Measurements from ENCODE around the gene TMEM250. TPM values are rescaled to one million over a fixed set of nuclear protein-coding genes. Genes with fewer than 3 reads are reported as not detected.

TMEM250 gene
- total RNA-seq, 1 donor from 2014 or later = 51.4 TPM

- intact Hi-C loops (cut with micrococcal nuclease) = no loop called here
Measured at GRCh38 chr9:136133191-136133958, 14.7 kb upstream of the TMEM250 start.

DNA sequence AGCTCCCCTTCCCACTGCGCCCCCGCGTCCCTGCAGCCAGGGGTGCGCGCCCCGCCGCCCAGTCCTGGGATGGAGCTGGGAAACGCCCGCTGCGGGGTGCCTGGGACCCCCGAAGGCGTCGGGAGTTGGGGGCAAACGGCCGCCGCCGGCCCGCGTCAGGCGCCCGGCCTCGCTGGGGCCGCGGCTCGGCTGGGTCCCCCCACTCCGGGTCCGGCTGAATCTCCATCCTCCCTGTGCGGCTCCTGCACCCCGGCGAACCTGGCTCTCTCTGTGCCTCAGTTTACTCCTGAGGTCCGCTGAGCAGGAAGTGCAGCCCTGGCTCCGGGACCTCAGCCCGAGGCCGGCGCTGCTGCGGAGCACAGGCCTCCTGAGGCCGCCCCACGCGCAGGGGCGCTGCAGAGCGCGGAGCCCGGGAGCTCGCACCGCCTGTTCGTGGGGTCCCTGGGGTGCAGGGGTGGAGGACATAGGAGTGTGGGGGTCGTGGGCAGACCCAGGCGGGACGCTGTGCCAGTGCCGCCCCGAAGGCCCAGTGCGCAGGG is 13.9 kb upstream of the TMEM250 start:
- intact Hi-C loops (cut with micrococcal nuclease) = no loop called here

DNA sequence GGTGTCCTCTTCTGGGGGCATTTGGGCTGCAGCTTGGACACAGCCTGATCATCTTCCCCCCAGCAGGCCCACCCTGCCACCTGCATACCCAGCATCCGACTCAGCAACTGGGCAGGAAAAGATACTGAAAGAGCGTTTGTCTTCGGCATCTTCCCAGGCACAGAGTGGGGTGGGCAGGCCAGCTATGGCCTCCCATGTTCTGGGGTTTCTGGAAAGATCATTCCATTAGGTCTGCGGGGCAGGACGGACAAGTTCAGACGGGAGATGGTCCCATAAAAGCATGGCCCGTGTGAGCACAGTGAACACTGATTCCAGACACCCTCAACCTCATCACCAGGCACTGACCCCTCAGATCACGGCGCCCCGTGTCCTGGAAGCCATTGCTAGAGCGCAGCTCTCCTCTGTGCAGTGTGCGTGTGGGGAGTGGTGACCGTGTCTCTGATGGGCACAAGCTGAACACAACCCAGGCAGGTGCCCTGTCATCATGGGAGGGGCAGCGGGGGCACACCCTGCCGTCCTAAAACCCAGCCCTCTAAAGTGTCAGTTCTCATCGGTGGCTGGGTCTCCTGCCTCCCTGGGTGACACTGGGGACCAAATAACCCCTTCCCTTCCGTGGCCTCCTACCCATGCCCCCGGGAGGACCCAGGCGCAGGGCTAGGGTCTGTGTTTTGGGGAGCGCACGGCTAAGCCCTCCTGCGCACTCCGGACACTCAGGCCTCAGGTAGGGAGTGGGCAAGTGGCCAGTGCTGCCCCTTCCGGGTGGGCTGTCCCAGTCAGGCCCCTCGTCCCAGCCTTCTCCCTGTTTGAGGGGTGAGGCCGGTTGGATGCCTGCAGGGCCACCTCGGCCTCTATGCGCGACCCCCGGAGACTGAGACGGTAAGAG is 13.2 kb upstream of the TMEM250 start:
- intact Hi-C loops (cut with micrococcal nuclease) = no loop called here

DNA sequence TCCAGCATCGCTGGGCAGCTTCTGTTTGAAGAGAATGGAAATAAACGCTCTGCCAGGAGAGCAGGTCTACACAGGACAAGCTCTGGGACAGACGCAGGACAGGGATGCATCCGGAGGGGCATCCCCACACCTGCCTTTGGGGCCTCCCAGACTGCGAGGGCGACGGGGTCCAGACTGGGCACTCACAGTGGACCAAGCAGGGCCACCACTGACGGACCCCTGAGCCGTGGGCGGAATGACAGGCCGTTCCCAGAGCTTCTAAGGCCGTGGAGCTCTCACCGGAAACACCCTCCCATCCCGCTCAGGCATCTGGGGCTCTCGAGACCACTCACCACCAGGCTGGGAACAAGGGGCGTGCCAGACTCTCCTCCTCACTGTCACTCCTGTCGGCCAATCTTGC is 10.5 kb upstream of the TMEM250 start:
- intact Hi-C loops (cut with micrococcal nuclease) = no loop called here

DNA sequence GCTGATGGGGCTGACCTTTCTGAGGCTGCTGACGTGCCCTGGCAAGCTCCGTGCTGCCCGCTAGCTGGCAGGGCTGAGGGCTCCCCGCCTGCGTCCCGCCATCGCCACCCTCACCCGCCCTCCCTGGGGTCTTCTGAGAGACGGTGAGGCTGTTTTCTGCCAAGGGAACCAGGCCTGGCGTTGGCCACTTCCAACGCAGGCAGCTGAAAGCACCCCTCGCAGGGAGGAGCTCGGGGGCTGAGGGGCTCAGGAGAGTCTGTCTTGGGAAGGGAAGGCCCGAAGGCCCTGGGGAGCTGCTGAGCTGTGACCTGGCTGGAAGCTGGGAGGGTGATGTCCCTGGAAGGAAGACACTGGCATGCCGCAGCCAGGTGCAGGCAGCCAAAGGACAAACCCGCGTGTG is 9.8 kb upstream of the TMEM250 start:
- intact Hi-C loops (cut with micrococcal nuclease) = no loop called here

GRCh38 chr9:136127313-136127712 is 8.6 kb upstream of the TMEM250 start:
- intact Hi-C loops (cut with micrococcal nuclease) = no loop called here

GRCh38 chr9:136124976-136125692 is 6.5 kb upstream of the TMEM250 start:
- intact Hi-C loops (cut with micrococcal nuclease) = no loop called here

GRCh38 chr9:136122425-136123383 is 4.0 kb upstream of the TMEM250 start:
- intact Hi-C loops (cut with micrococcal nuclease) = loop anchor here (1.0 kb wide), 3 partner anchors 33 to 258 kb away; no protein-coding TSS in a partner anchor

- intact Hi-C loops (cut with micrococcal nuclease) = no loop called here
Measured at GRCh38 chr9:136121801-136122200, 3.1 kb upstream of the TMEM250 start.

DNA sequence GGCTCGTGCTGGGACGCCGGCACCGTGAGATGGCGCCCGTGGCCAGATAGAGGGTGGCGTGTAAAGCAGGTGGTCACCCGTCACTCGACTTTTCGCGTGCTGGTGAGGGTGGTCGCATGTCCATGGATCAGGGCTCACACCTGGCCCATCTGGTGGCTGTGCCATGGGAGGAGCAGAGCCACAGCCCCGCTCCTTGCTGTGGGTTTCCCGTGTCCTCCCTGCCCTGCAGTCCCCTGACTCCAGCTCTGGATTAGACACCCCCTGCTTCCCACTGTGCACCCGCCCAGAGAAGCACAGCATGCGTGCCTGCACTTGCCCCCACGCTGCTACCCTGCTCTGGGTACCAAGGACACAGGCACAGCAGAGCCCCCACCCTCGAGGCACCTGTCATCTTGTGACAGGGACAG is 1.8 kb upstream of the TMEM250 start:
- intact Hi-C loops (cut with micrococcal nuclease) = no loop called here

- intact Hi-C loops (cut with micrococcal nuclease) = loop anchor here (2.0 kb wide), 2 partner anchors 25 to 213 kb away; partner anchors contain the start of genes CAMSAP1 and NACC2
Measured at GRCh38 chr9:136119883-136120393, 1.3 kb upstream of the TMEM250 start.

- intact Hi-C loops (cut with micrococcal nuclease) = loop anchor here (2.0 kb wide), 2 partner anchors 24 to 212 kb away; partner anchors contain the start of genes CAMSAP1 and NACC2
Measured at GRCh38 chr9:136119061-136119882, 597 bp upstream of the TMEM250 start.

DNA sequence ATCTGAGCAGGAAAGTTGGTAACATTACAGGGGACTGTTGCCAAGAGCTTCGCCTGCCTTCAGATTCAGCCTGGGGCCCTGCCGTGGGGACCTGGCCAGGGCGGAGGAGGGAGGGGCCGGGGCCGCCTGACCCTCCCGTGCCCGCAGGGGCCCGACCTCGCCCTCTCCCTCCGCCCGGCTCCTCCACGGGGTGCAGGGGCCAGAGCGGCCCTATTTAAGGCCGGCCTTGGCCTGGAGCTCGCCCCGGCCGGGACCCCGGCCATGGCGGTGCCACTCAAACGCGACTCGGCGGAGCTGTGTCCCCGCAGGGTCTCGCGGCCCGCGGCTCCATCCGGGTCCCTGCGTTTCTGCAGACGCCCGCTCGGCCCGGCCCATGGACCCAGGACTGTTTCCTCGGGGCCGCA is 757 bp downstream of the TMEM250 start:
- intact Hi-C loops (cut with micrococcal nuclease) = loop anchor here (1.0 to 2.0 kb wide), 5 partner anchors 9 to 211 kb away; partner anchors contain the start of genes CAMSAP1, NACC2, QSOX2 and UBAC1

GRCh38 chr9:136117291-136117915 is 1.3 kb downstream of the TMEM250 start:
- intact Hi-C loops (cut with micrococcal nuclease) = no loop called here

GRCh38 chr9:136116360-136117098 is 2.1 kb downstream of the TMEM250 start:
- intact Hi-C loops (cut with micrococcal nuclease) = no loop called here

DNA sequence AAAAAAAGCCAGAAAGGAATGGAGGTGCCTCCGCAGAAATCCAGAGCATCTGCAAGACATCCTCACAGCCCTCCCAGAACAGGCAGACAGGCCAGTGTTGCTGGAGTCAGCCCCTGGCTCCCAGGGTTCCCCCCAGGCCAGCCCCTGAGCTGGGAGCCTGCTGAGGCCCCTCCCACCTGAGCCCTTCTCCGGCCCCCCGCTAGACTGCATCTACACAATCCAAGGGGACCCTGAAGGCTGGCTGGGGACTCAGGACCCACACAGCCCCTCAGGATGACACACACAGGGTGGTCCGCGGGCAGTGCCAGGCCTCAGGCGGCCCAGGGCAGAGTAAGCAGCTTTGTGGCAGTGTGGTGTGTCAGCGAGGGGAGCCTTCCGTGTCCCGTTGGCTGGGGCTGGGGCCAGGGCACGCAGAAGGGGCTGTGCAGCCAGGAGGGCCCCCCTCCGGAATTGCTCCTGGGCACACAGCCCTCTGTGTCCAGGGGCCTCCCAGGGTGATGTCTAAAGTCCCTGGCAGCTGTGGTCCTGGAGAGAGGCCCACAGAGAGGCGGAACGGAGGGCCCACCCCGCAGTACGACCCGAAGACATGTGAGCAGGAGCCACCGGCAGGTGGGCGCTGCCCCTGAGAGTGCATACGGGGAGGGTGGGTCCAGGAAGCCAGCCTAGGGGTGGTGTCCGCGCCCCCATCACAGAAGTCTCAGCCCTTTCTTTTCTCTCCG is 2.9 kb downstream of the TMEM250 start:
- intact Hi-C loops (cut with micrococcal nuclease) = no loop called here

- intact Hi-C loops (cut with micrococcal nuclease) = no loop called here
Measured at GRCh38 chr9:136115206-136115605, 3.5 kb downstream of the TMEM250 start.

All from T-helper 2 cell treated with Interferon-gamma antibody and Interleukin-4, amounts not matched to agents 100 ng/mL and 5 ng/mL, for 36 hours (primary cell).